SIG-M5 (cell line): ENCODE results near the gene ITGB5.

Source experiments
- DNase-seq: peaks from one replicate; lab custom pipeline; 2025; lab: John Stamatoyannopoulos, UW

ITGB5 gene

GRCh38 chr3:124867511-124867910 is 19.7 kb downstream of the ITGB5 start:
- no peak for DNase-seq

- no peak for DNase-seq
Measured at GRCh38 chr3:124862006-124862405, 25.2 kb downstream of the ITGB5 start.

- no peak for DNase-seq
Measured at GRCh38 chr3:124861041-124861440, 26.1 kb downstream of the ITGB5 start.

DNA sequence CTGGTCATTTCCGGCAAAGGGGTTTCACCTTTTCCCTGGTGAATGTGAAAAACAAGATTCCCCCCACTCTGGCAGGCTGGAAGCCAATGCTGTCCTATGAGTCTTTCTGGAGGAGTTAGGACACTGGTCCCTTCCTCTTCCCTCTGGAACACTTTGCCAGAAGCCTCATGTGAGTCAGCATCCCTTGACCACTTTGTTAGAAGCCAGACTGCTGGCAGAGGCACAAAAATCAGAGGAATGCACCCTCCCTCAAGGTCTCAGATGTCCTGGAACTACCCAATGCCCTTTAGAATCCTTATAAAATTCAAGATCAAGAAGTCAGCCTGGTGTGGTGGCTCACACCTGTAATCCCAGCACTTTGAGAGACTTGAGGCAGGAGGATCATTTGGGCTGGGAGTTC is 26.6 kb downstream of the ITGB5 start:
- no peak for DNase-seq

GRCh38 chr3:124859025-124859424 is 28.1 kb downstream of the ITGB5 start:
- DNase-seq: no peak

GRCh38 chr3:124858275-124858674 is 28.9 kb downstream of the ITGB5 start:
- DNase-seq: no peak

GRCh38 chr3:124856677-124857076 is 30.5 kb downstream of the ITGB5 start:
- DNase-seq: no peak

- DNase-seq: no peak
Measured at GRCh38 chr3:124854009-124854408, 33.2 kb downstream of the ITGB5 start.

DNA sequence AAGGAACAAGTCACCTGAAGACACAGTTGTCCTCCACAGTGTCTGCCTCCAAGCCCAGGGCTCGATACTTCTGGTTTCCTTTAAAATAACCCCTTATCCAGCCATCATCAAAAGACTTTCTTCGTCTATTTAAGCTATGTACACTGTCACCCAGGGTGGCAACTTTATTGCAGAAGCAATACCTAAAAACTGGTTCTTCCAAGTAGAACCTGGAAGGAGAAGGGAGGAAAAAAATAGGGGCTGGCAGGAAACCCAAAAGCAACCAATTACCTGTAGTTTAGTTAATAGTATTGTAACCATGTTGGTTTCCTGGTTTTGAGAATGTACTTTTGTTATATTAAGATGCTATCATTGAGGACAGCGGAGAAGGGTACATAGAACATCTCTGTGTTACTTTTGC is 33.7 kb downstream of the ITGB5 start:
- no peak for DNase-seq

DNA sequence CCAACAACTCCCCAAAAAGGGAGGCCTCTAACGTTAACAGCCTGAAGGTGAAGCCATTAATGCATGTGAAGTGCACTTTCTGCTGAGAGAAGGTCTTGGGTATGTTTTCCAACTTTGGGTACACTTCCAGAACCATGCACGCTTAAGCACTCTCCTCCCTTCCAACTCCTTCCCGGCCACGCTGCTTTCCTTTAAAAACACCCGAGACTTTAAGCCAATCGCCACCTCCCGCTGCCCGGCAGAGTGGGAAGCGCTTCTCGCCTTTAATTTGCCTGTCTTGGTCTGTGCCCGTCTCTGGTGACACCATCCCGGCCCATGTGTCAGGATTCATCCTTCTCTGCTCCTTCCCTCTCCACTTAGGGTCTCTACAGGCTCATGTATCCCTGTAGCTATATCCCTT is 35.3 kb downstream of the ITGB5 start:
- DNase-seq: no peak

- DNase-seq: no peak
Measured at GRCh38 chr3:124851136-124851535, 36.0 kb downstream of the ITGB5 start.

DNA sequence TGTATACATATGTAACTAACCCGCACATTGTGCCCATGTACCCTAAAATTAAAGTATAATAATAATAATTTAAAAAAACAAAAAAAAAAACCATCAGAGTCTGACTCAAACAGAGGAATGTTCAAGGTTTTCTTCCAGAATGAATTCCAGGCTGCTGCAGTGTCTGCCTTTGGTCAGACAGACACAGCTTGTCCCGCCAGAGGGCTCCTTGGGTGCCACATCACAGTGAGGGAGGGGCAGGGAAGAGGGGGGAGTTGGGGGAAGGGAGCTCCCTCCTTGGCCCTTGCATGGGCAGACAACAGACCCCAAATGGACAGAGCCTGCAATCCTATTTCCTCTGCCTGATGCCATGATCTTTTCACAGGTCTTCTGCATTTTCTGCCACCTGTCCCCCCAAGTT is 36.5 kb downstream of the ITGB5 start:
- DNase-seq: no peak

DNA sequence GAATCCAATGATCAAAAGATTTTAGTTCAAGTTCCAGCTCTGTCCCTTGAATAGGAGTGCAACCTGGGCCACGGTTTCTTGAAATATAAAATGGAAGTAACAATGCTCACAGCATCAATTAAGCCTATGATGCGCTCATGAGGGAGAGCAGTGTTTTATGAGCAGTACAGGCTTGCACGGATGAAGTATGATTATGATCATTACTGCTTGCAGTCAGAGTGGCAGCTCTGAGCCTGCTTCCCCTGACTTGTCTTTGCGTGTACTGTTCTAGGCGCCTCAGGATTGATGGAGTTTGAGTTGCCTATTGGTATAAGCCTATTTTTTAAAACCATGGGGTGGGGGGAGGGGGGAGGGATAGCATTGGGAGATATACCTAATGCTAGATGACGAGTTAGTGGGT is 37.0 kb downstream of the ITGB5 start:
- no peak for DNase-seq

- DNase-seq: no peak
Measured at GRCh38 chr3:124848300-124848699, 38.9 kb downstream of the ITGB5 start.

- DNase-seq: no peak
Measured at GRCh38 chr3:124847863-124848262, 39.3 kb downstream of the ITGB5 start.

- DNase-seq: no peak
Measured at GRCh38 chr3:124847051-124847450, 40.1 kb downstream of the ITGB5 start.

- no peak for DNase-seq
Measured at GRCh38 chr3:124846189-124846588, 41.0 kb downstream of the ITGB5 start.

GRCh38 chr3:124845406-124845805 is 41.8 kb downstream of the ITGB5 start:
- no peak for DNase-seq

DNA sequence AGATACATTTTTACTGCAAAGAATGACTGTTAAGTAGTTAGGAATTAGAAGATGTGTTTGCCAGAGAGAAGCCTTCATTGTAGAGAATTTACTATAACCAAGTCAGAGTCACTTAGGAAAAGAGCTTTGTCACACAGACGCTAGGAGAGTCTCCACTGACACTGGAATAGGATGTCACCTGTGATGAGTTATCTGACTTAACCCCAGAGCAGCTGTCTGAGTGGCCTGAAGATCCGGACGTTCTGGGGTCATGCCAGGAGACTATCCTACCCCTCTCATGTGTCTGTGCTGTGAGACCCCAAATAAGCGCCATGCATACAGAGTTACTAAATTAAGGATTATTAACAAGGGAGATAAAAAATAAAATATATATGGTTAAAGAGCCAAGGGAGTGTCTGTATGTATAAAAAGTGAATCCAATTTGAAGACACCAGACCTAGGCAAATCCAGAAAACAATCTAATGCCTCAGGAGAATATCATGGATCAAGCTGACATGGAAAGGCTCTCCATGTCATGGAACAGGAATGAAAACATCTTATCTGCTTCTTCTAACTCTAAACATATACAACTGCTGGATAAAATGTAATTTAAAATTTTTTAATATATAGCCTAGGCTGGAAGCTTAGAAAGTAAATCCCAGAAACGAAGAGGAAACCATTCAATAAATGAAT is 43.5 kb downstream of the ITGB5 start:
- DNase-seq: no peak

DNA sequence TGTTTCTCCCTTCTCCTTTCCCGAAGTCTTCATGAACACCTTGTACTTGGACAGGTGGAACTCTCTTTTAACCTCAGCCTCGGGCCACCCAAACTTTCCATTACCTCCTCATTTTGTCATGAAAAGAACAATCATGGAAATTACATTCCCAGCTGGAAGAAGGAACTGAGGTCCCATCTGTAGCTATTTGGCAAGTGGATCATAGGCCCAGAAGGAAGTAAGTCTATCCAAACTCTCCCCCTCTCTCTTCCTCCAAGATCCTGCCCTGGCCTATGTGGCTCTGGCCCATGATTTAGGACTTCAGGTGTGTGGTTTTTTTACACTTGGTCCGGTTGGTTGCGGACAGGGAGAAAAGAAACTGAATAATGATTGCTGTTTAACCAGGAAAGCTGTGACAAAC is 44.1 kb downstream of the ITGB5 start:
- DNase-seq: no peak

DNA sequence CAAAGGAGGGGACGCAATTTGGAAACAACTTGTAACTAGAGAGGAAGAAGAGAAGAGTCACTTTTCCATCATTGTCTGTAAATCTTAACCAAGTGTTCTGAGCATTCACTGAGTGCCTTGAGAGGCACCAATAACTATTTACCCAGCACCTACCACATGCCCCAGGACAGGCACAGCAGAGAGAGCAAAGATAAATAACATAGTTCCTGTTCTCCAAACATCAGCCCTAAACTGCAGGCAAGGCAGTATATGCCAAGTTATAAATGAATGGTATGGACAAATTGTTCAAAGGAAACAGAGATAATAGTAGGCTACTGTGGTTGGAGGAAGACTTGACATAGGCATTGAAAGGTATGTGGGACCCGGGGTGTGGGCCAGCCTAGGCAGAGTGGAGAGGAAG is 45.6 kb downstream of the ITGB5 start:
- no peak for DNase-seq

DNA sequence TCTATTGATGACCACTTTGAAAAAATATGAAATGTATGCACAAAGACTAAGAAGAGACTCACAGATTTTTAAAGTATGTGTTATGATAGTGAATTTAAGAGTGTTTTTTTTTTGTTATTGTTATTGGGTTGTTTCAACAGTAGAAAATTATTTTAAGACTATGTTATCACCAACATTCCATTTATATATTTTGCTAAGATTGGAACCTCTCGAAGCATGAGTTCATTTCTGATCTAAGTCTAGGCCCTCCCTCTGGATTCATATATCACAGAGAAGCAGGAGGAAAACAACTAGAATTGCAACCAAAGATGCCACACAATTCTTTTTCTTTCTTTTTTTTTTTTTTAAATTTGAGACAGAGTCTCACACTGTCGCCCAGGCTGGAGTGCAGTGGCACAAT is 46.8 kb downstream of the ITGB5 start:
- DNase-seq: no peak

GRCh38 chr3:124839896-124840295 is 47.3 kb downstream of the ITGB5 start:
- DNase-seq: no peak

DNA sequence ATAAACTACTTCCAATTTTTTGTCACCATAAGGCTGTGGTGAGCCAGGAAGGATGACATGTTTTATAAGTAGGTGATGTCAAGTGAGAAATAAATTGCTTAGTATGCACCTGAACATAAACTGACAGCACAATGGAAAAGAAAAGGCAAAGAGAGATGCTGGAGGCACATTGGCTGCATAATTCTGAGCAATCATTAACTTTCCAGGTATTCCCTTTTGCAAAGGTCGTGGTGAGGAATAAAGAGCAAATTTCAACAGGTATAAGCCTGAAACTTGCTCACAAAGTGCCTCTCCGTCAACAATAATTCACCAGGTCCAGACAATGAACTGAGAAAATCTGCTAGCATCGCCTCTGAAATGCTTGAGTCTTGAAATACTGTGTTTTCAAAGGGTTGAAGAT is 48.2 kb downstream of the ITGB5 start:
- DNase-seq: no peak

DNA sequence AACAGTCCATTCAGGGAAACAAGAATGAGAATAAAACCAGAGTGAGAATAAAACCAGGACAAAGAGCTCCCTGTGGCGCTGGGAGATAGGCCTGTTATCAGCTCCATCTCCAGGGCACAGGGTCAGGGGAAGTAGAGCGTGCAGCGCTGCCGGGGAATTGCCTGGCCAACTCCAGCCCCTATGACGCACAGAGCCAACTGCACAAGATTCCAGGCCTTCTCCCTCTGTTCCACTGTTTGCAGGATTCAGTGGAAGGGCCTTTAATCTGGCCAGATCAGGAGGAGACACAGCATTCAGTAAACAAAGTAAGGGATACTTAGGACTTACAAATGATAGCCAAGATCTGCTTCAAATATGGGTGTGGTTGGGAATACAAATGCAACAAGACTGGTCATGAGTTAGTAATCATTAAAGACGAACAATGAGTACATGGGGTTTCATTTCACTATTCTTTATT is 49.4 kb downstream of the ITGB5 start:
- DNase-seq: no peak
